ENCODE measurements around the gene TRA2A. TPM values are rescaled to one million over a fixed set of nuclear protein-coding genes. Genes with fewer than 3 reads are reported as not detected.

The TRA2A gene
- total and polyA plus RNA-seq, 2 of the 13 experiments (the other 11 are each of a cell fraction or from before 2014, with no cell fraction given): 39.1 to 41.6 TPM

DNA sequence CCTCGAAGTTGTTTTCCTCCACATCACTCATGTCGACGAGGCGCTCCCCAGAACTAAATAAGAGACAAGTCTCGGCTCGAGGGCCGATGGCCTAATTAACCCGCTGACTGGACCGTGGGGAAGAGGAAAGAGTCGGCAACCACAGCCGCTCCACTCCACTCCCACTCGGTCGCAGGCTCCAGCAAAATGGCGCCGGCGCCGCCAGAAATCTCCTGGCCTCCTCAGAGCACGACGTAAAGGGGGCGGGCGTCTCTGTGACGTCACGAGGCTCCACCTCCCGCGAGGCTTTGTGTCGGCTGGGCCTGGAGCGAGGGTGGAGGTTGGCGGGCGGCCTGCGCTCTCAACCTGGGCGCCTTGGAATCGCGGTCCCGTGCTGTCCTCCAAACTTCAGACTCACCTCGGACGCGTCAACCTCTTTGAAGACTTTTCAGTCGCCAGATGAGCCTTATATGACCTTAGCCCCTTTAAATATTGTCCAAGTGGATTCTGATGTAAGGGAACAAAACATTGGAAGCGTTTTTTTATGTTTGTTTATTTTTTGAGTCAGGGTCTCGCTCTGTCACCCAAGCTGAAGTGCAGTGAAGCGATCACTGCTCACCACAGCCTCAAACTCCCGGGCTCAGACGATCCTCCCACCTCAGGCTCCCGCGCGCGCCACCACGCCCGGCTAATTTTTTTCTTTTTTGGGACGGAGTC, at the start of gene TRA2A (continued):
- no peak for TF ChIP-seq PHF5A (CRISPR knock-in tag; IDR thresholded peaks at IDR 0.05; ENCODE audit: low read depth, unreplicated experiment)
- no peak for TF ChIP-seq SRF (IDR thresholded peaks at IDR 0.05; ENCODE audit: low read depth, low read length)
- TF ChIP-seq PHB2 (IDR thresholded peaks at IDR 0.05; ENCODE audit: partially characterized antibody): no peak
- TF ChIP-seq CHD2 (IDR thresholded peaks at IDR 0.05; ENCODE audit: low read depth, low read length): peak; percentile 93
- peak; percentile 77 for TF ChIP-seq ZNF331 (CRISPR knock-in tag; IDR thresholded peaks at IDR 0.05)
- peak; percentile 79 for TF ChIP-seq IRF2 (CRISPR knock-in tag; IDR thresholded peaks at IDR 0.05)
- TF ChIP-seq NFATC3 (CRISPR knock-in tag; IDR thresholded peaks at IDR 0.05): no peak
- peak; percentile 77 for TF ChIP-seq ZNF292 (CRISPR knock-in tag; IDR thresholded peaks at IDR 0.05; ENCODE audit: borderline replicate concordance, low read depth)
- TF ChIP-seq ZSCAN20 (CRISPR knock-in tag; IDR thresholded peaks at IDR 0.05; ENCODE audit: borderline replicate concordance): peak; percentile 58; the same call in 1 of the 2 replicates
- TF ChIP-seq NR1H2 (CRISPR knock-in tag; IDR thresholded peaks at IDR 0.05; ENCODE audit: borderline replicate concordance, low read depth): no peak
- peak; percentile 43; the same call in 1 of the 2 replicates for TF ChIP-seq ZNF33A (CRISPR knock-in tag; IDR thresholded peaks at IDR 0.05; ENCODE audit: borderline replicate concordance)
- TF ChIP-seq ZNF18 (CRISPR knock-in tag; IDR thresholded peaks at IDR 0.05; ENCODE audit: insufficient replicate concordance): peak; percentile 18
- peak; percentile 94 for TF ChIP-seq ZNF580 (CRISPR knock-in tag; IDR thresholded peaks at IDR 0.05; ENCODE audit: borderline replicate concordance, low read depth)
- TF ChIP-seq ETV5 (CRISPR knock-in tag; IDR thresholded peaks at IDR 0.05; ENCODE audit: borderline replicate concordance): peak; percentile 59; the same call in 1 of the 2 replicates
- no peak for TF ChIP-seq ZNF282 (IDR thresholded peaks at IDR 0.05; ENCODE audit: partially characterized antibody)
- peak; percentile 44; the same call in 1 of the 2 replicates for TF ChIP-seq ZSCAN22 (CRISPR knock-in tag; IDR thresholded peaks at IDR 0.05)
- TF ChIP-seq, protein P1, sequence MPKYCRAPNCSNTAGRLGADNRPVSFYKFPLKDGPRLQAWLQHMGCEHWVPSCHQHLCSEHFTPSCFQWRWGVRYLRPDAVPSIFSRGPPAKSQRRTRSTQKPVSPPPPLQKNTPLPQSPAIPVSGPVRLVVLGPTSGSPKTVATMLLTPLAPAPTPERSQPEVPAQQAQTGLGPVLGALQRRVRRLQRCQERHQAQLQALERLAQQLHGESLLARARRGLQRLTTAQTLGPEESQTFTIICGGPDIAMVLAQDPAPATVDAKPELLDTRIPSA (CRISPR knock-in tag; IDR thresholded peaks at IDR 0.05; ENCODE audit: borderline replicate concordance): no peak
- TF ChIP-seq, protein P2, sequence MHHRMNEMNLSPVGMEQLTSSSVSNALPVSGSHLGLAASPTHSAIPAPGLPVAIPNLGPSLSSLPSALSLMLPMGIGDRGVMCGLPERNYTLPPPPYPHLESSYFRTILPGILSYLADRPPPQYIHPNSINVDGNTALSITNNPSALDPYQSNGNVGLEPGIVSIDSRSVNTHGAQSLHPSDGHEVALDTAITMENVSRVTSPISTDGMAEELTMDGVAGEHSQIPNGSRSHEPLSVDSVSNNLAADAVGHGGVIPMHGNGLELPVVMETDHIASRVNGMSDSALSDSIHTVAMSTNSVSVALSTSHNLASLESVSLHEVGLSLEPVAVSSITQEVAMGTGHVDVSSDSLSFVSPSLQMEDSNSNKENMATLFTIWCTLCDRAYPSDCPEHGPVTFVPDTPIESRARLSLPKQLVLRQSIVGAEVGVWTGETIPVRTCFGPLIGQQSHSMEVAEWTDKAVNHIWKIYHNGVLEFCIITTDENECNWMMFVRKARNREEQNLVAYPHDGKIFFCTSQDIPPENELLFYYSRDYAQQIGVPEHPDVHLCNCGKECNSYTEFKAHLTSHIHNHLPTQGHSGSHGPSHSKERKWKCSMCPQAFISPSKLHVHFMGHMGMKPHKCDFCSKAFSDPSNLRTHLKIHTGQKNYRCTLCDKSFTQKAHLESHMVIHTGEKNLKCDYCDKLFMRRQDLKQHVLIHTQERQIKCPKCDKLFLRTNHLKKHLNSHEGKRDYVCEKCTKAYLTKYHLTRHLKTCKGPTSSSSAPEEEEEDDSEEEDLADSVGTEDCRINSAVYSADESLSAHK (CRISPR knock-in tag; IDR thresholded peaks at IDR 0.05; ENCODE audit: borderline replicate concordance): 0 out of 2 replicates have a peak, but pooled peaks have one; percentile 53
- no peak for TF ChIP-seq MAFG (CRISPR knock-in tag; IDR thresholded peaks at IDR 0.05)
- TF ChIP-seq ZMAT5 (CRISPR knock-in tag; IDR thresholded peaks at IDR 0.05; ENCODE audit: borderline replicate concordance, low read depth): no peak
- no peak for TF ChIP-seq ZNF34 (CRISPR knock-in tag; IDR thresholded peaks at IDR 0.05; ENCODE audit: borderline replicate concordance)
- TF ChIP-seq PBX3 (CRISPR knock-in tag; IDR thresholded peaks at IDR 0.05; ENCODE audit: borderline replicate concordance): peak; percentile 68; the same call in 1 of the 2 replicates
- TF ChIP-seq ZNF891 (CRISPR knock-in tag; IDR thresholded peaks at IDR 0.05): peak; percentile 93

Measured in HepG2 (cell line).